HFF-Myc (cell line): ENCODE measurements around the gene G2E3.

Experiments
- DNase-seq: peaks from one replicate; pipeline ENCODE4 v3.0.0-alpha.2; 2011; ENCODE audit warnings: low read depth; ENCODE audit errors: extremely low read depth
- H3K4me3 ChIP-seq: replicated peaks from 2 replicates; pipeline ENCODE4 v1.5.1; 2011; ENCODE audit warnings: low read depth, mild to moderate bottlenecking, control low read depth, low read length
- CTCF ChIP-seq: IDR thresholded peaks from 2 replicates; pipeline ENCODE4 v1.5.1; 2012; ENCODE audit warnings: mild to moderate bottlenecking, low read depth, low read length, control low read depth; ENCODE audit errors: missing control alignments

Gene G2E3

DNA sequence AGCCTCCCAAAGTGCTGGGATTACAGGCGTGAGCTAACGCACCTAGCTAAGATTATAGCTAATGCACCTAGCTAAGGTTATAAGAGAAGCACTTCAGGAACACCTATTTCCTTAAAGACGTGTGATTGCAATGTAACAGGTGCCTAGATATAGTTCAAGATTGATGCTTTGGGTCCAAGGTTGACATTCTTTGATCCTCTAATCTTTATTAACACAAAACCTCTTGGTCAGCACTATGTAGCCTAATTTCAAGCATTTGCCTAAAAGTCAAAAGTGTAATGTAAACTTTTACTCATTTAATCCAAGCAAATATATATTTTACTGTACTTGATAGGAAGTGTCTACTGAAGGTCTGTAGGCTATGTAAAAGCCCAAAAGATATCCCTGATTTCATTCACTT is 99.7 kb downstream of the G2E3 start:
- no peak overlapping the region for H3K4me3 ChIP-seq
- TF ChIP-seq CTCF = no peak
- no peak for DNase-seq

GRCh38 chr14:30669594-30669993 is 110.6 kb downstream of the G2E3 start:
- TF ChIP-seq CTCF = no peak
- H3K4me3 ChIP-seq = no peak overlapping the region
- no peak for DNase-seq
